Fibroblast of villous mesenchyme (primary cell): ENCODE measurements around the gene AANAT. TPM values are rescaled to one million over a fixed set of nuclear protein-coding genes. Genes with fewer than 3 reads are reported as not detected.

Experiments
- DNase-seq: peaks from one replicate; pipeline ENCODE4 v3.0.0-alpha.2; 2010; ENCODE audit warnings: low read depth
- H3K4me3 ChIP-seq: 2 replicates; pipeline ENCODE4 v1.5.1; 2011; ENCODE audit warnings: low read depth, mild to moderate bottlenecking, low read length
- CTCF ChIP-seq: IDR thresholded peaks from 2 replicates; pipeline ENCODE4 v1.5.1; 2012; ENCODE audit warnings: low read depth, mild to moderate bottlenecking, low read length; ENCODE audit not compliant: insufficient read depth
- total RNA-seq: library from RNA; depleted of rRNA; stranded (reverse); fragments of >200 nt; gene quantifications from 2 replicates; pipeline ENCODE4 v1.2.3, GENCODE V29; 2012

The AANAT gene
- not detected in 2 replicates for total RNA-seq

- H3K4me3 ChIP-seq: no peak within 1 kb of the TSS
- DNase-seq: peak; percentile 50
- TF ChIP-seq CTCF: no peak
These were observed at the start of gene AANAT for GRCh38 chr17:76467366-76467765. AANAT (plus strand) TSS chr17:76467603; CDS start chr17:76468747, 1,144 bp downstream.

- H3K4me3 ChIP-seq: no peak overlapping the region
- no peak for TF ChIP-seq CTCF
- DNase-seq: no peak
These were observed 47.7 kb upstream of the AANAT start for GRCh38 chr17:76419576-76420260.

GRCh38 chr17:76420356-76421043, 46.9 kb upstream of the AANAT start:
- H3K4me3 ChIP-seq: no peak overlapping the region
- no peak for TF ChIP-seq CTCF
- DNase-seq: no peak

- no peak for DNase-seq
- no peak overlapping the region for H3K4me3 ChIP-seq
- TF ChIP-seq CTCF: no peak
These were observed 46.4 kb upstream of the AANAT start for GRCh38 chr17:76421044-76421407.

- TF ChIP-seq CTCF: no peak
- no peak overlapping the region for H3K4me3 ChIP-seq
- no peak for DNase-seq
These were observed 45.0 kb upstream of the AANAT start for GRCh38 chr17:76422406-76422805.

- no peak for DNase-seq
- H3K4me3 ChIP-seq: no peak overlapping the region
- no peak for TF ChIP-seq CTCF
These were observed 44.5 kb upstream of the AANAT start for GRCh38 chr17:76422860-76423259.
